Liver (tissue), 9 donors: Measurements from ENCODE around the gene PARVB. TPM values are rescaled to one million over a fixed set of nuclear protein-coding genes. Genes with fewer than 3 reads are reported as not detected.

ENCODE experiments used
- DNase-seq: peaks from one replicate; pipeline ENCODE4 v3.0.0-alpha.2; 2017; ENCODE audit warnings: low spot score
- H3K27ac ChIP-seq, 2 donors: one replicate each; pipeline ENCODE4 v1.7.0; 2013; ENCODE audit warnings: inconsistent platforms in 2 of 2, low read length in 2 of 2, control low read depth in 1 of 2, low read depth in 1 of 2, mild to moderate bottlenecking in 1 of 2
- H3K27me3 ChIP-seq, 4 donors: one replicate each; pipeline versions ENCODE4 v1.6.1 to v1.7.0; 2013; ENCODE audit warnings: low read length in 3 of 4, inconsistent platforms in 1 of 4, mild to moderate bottlenecking in 1 of 4, moderate library complexity in 1 of 4; ENCODE audit not compliant: control insufficient read depth in 4 of 4, insufficient read depth in 4 of 4
- H3K36me3 ChIP-seq, 4 donors: one replicate each; pipeline versions ENCODE4 v1.6.1 to v1.7.0; 2013; ENCODE audit warnings: low read length in 3 of 4, mild to moderate bottlenecking in 3 of 4, low read depth in 1 of 4, moderate library complexity in 1 of 4; ENCODE audit not compliant: control insufficient read depth in 4 of 4, insufficient read depth in 3 of 4
- H3K4me1 ChIP-seq, 4 donors: one replicate each; pipeline versions ENCODE4 v1.6.1 to v1.7.0; 2013; ENCODE audit warnings: low read length in 3 of 4, mild to moderate bottlenecking in 3 of 4, moderate library complexity in 1 of 4; ENCODE audit not compliant: control insufficient read depth in 4 of 4, insufficient read depth in 4 of 4
- H3K4me3 ChIP-seq, 3 donors: one replicate each; pipeline versions ENCODE4 v1.6.1 to v1.7.0; 2013; ENCODE audit warnings: low read length in 3 of 3, control low read depth in 1 of 3, low read depth in 1 of 3, mild to moderate bottlenecking in 1 of 3
- H3K9ac ChIP-seq, 2 donors: one replicate each; pipeline ENCODE4 v1.7.0; 2013; ENCODE audit warnings: low read length in 2 of 2, mild to moderate bottlenecking in 2 of 2, moderate library complexity in 2 of 2, control low read depth in 1 of 2, low read depth in 1 of 2
- H3K9me3 ChIP-seq, 4 donors: one replicate each; pipeline versions ENCODE4 v1.6.1 to v1.7.0; 2013; ENCODE audit warnings: low read length in 3 of 4; ENCODE audit not compliant: control insufficient read depth in 4 of 4
- CTCF ChIP-seq: fragments of 150-350 bp; IDR thresholded peaks from 2 replicates; pipeline ENCODE4 v1.5.1; 2017; ENCODE audit warnings: improper control_type of control experiment, low read depth, low read length; ENCODE audit not compliant: missing input control
- EGR1 ChIP-seq, 2 donors: IDR thresholded peaks; 2 replicates each; pipeline ENCODE4 v1.6.1; 2016 to 2018; ENCODE audit warnings: antibody characterized with exemption in 2 of 2, low read depth in 2 of 2
- FOXA1 ChIP-seq: IDR thresholded peaks from 2 replicates; pipeline ENCODE4 v1.6.1; 2016; ENCODE audit warnings: antibody characterized with exemption
- GABPA ChIP-seq, 2 donors: IDR thresholded peaks in 1 of 2; conservative IDR thresholded peaks in 1 of 2; 2 replicates each; pipeline ENCODE4 v1.6.1; 2016; ENCODE audit warnings: antibody characterized with exemption in 2 of 2, mild to moderate bottlenecking in 1 of 2, moderate library complexity in 1 of 2
- HNF4A ChIP-seq, 2 donors: conservative IDR thresholded peaks; 2 replicates each; pipeline ENCODE4 v1.6.1; 2016; ENCODE audit warnings: antibody characterized with exemption in 2 of 2, mild to moderate bottlenecking in 2 of 2
- HNF4G ChIP-seq: IDR thresholded peaks from 2 replicates; pipeline ENCODE4 v1.6.1; 2016; ENCODE audit warnings: antibody characterized with exemption
- JUND ChIP-seq, 2 donors: IDR thresholded peaks; 2 replicates each; pipeline ENCODE4 v1.6.1; 2016; ENCODE audit warnings: antibody characterized with exemption in 2 of 2
- MAX ChIP-seq: IDR thresholded peaks from 2 replicates; pipeline ENCODE4 v1.6.1; 2016; ENCODE audit warnings: antibody characterized with exemption
- RAD21 ChIP-seq, 2 donors: IDR thresholded peaks; 2 replicates each; pipeline ENCODE4 v1.6.1; 2016; ENCODE audit warnings: antibody characterized with exemption in 2 of 2, mild to moderate bottlenecking in 2 of 2
- REST ChIP-seq: IDR thresholded peaks from 2 replicates; pipeline ENCODE4 v1.6.1; 2016; ENCODE audit warnings: antibody characterized with exemption, mild to moderate bottlenecking
- YY1 ChIP-seq: IDR thresholded peaks from 2 replicates; pipeline ENCODE4 v1.6.1; 2016; ENCODE audit warnings: antibody characterized with exemption, mild to moderate bottlenecking
- ZBTB33 ChIP-seq: IDR thresholded peaks from 2 replicates; pipeline ENCODE4 v1.6.1; 2016; ENCODE audit warnings: antibody characterized with exemption
- WGBS: extraction: QIAGEN DNeasy Blood & Tissue Kit; methylation state at CpG from one replicate; pipeline ENCODE4 v1.1.7; 2013; 5-methylcytosine and 5-hydroxymethylcytosine counted together
- polyA plus RNA-seq, 2 donors: library from polyadenylated mRNA; stranded (reverse) in 1 of 2; unstranded in 1 of 2; fragments of 200-250 nt in 1 of 2; fragments of >200 nt in 1 of 2; fragmentation: Nextera tagmentation in 1 of 2; extraction: Ambion mirVana in 1 of 2; gene quantifications; one replicate each; pipeline versions ENCODE4 v1.2.1 to v1.2.3, GENCODE V29; 2013 to 2015
- total RNA-seq, 2 donors: library from RNA; depleted of rRNA; stranded (reverse); fragments of >200 nt; gene quantifications; one replicate each; pipeline ENCODE4 v1.2.3, GENCODE V29; 2014
- donor health status: healthy.
- donor health status: healthy.
- donor health status: healthy.
- donor health status: healthy.
- donor health status: healthy.

Gene PARVB
- total and polyA plus RNA-seq, 4 donors, result 3.2 to 55.5 (median 17.7) TPM

- Histone ChIP-seq H3K36me3 (no peaks in the 10 kb centered on the region), H3K27ac (no peak overlapping the region), H3K27me3 (no peaks in the 10 kb centered on the region), H3K4me1 (no peaks in the 10 kb centered on the region), H3K4me3 (no peak overlapping the region), H3K9ac (no peak overlapping the region), H3K9me3 (no peaks in the 10 kb centered on the region)
- TF ChIP-seq YY1 (no peak), REST (no peak), ZBTB33 (no peak), GABPA (IDR thresholded peaks at IDR 0.05 in 1 of 2, conservative IDR thresholded peaks at IDR 0.05 in 1 of 2) (no peak), HNF4G (no peak)
- WGBS, result 68% methylated on average over 9 of the region's 9 CpGs
- no peak for DNase-seq
Observed at GRCh38 chr22:44143579-44143978, 119.5 kb downstream of the PARVB start.

GRCh38 chr22:44144046-44144569 is 120.0 kb downstream of the PARVB start:
- Histone ChIP-seq H3K27me3 (no peaks in the 10 kb centered on the region), H3K9me3 (no peaks in the 10 kb centered on the region), H3K4me3 (no peak overlapping the region), H3K9ac (no peak overlapping the region), H3K36me3 (no peaks in the 10 kb centered on the region), H3K27ac (no peak overlapping the region), H3K4me1 (no peaks in the 10 kb centered on the region)
- WGBS, result 87% methylated on average over 10 of the region's 10 CpGs
- TF ChIP-seq ZBTB33 (no peak), MAX (no peak), FOXA1 (no peak), YY1 (no peak), REST (no peak), RAD21 (IDR thresholded peaks at IDR 0.05) (no peak), CTCF (no peak), EGR1 (IDR thresholded peaks at IDR 0.05; ENCODE audit: low read depth in 2 of 2) (no peak), HNF4A (conservative IDR thresholded peaks at IDR 0.05) (no peak), JUND (IDR thresholded peaks at IDR 0.05) (no peak)
- no peak for DNase-seq
